ENCODE measurements around the gene OR9A4.

- no peak for TF ChIP-seq ZNF331 (CRISPR knock-in tag; IDR thresholded peaks at IDR 0.05; ENCODE audit: low read depth)
- TF ChIP-seq POLR2AphosphoS5 (IDR thresholded peaks at IDR 0.05; ENCODE audit: low read depth), result no peak
- TF ChIP-seq EZH2 (IDR thresholded peaks at IDR 0.05; ENCODE audit: low read depth, unreplicated experiment), result no peak
- TF ChIP-seq, protein P1, sequence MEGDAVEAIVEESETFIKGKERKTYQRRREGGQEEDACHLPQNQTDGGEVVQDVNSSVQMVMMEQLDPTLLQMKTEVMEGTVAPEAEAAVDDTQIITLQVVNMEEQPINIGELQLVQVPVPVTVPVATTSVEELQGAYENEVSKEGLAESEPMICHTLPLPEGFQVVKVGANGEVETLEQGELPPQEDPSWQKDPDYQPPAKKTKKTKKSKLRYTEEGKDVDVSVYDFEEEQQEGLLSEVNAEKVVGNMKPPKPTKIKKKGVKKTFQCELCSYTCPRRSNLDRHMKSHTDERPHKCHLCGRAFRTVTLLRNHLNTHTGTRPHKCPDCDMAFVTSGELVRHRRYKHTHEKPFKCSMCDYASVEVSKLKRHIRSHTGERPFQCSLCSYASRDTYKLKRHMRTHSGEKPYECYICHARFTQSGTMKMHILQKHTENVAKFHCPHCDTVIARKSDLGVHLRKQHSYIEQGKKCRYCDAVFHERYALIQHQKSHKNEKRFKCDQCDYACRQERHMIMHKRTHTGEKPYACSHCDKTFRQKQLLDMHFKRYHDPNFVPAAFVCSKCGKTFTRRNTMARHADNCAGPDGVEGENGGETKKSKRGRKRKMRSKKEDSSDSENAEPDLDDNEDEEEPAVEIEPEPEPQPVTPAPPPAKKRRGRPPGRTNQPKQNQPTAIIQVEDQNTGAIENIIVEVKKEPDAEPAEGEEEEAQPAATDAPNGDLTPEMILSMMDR (conservative IDR thresholded peaks at IDR 0.05; ENCODE audit: low read depth in 2 of 2), result no peak
- no peak for TF ChIP-seq CREB1 (CRISPR knock-in tag; IDR thresholded peaks at IDR 0.05; ENCODE audit: low read depth)
- TF ChIP-seq EZH2phosphoT487 (IDR thresholded peaks at IDR 0.05; ENCODE audit: unreplicated experiment), result no peak
- no peak for TF ChIP-seq REST (IDR thresholded peaks at IDR 0.05; ENCODE audit: unreplicated experiment)
- no peak for TF ChIP-seq JUNB (IDR thresholded peaks at IDR 0.05; ENCODE audit: unreplicated experiment)
- no peak for TF ChIP-seq ETS1 (IDR thresholded peaks at IDR 0.05)
- no peak for TF ChIP-seq STAT1 (IDR thresholded peaks at IDR 0.05; ENCODE audit: unreplicated experiment)
- TF ChIP-seq ZNF114 (CRISPR knock-in tag; IDR thresholded peaks at IDR 0.05), result no peak
- TF ChIP-seq ZNF462 (CRISPR knock-in tag; IDR thresholded peaks at IDR 0.05), result no peak
- no peak for TF ChIP-seq NANOG (IDR thresholded peaks at IDR 0.05; ENCODE audit: borderline replicate concordance)
Measured at GRCh38 chr7:141945356-141945755, 29.2 kb downstream of the OR9A4 start.

Measured in GM23338 (cell line).